Bronchial epithelial cell (primary cell): ENCODE results near the gene NR2F1-AS1. TPM values are rescaled to one million over a fixed set of nuclear protein-coding genes. Genes with fewer than 3 reads are reported as not detected.

ENCODE experiments used
- DNase-seq: peaks from one replicate; pipeline ENCODE4 v3.0.0-alpha.2; 2010; ENCODE audit warnings: low read depth
- FAIRE-seq: peaks from 2 replicates; lab custom pipeline; 2011; peaks lifted over from hg19 to GRCh38; lab: Jason Lieb, UNC
- H3K27me3 ChIP-seq: 2 replicates; pipeline ENCODE4 v1.5.1; 2011; ENCODE audit warnings: low read length; ENCODE audit not compliant: control insufficient read depth, insufficient read depth
- H3K36me3 ChIP-seq: 2 replicates; pipeline ENCODE4 v1.5.1; 2011; ENCODE audit warnings: low read length; ENCODE audit not compliant: control insufficient read depth, insufficient read depth
- H3K4me3 ChIP-seq: 2 replicates; pipeline ENCODE4 v1.5.1; 2011; ENCODE audit warnings: mild to moderate bottlenecking, low read depth, low read length, control low read depth
- total RNA-seq: library from RNA; depleted of rRNA; stranded (reverse); fragments of >200 nt; gene quantifications from 2 replicates; pipeline ENCODE4 v1.2.1, GENCODE V29; 2014
- TF ChIP-seq, protein P1 (sequence below): IDR thresholded peaks from 2 replicates; pipeline ENCODE4 v1.5.1; 2011; ENCODE audit warnings: mild to moderate bottlenecking, moderate library complexity, low read length, control low read depth, inconsistent platforms; ENCODE audit not compliant: insufficient read depth, severe bottlenecking

Gene NR2F1-AS1
- total RNA-seq, 1 donor from 2014 or later: 1.1 TPM

GRCh38 chr5:93596676-93597490, 15.9 kb upstream of the NR2F1-AS1 start:
- TF ChIP-seq, protein P1, sequence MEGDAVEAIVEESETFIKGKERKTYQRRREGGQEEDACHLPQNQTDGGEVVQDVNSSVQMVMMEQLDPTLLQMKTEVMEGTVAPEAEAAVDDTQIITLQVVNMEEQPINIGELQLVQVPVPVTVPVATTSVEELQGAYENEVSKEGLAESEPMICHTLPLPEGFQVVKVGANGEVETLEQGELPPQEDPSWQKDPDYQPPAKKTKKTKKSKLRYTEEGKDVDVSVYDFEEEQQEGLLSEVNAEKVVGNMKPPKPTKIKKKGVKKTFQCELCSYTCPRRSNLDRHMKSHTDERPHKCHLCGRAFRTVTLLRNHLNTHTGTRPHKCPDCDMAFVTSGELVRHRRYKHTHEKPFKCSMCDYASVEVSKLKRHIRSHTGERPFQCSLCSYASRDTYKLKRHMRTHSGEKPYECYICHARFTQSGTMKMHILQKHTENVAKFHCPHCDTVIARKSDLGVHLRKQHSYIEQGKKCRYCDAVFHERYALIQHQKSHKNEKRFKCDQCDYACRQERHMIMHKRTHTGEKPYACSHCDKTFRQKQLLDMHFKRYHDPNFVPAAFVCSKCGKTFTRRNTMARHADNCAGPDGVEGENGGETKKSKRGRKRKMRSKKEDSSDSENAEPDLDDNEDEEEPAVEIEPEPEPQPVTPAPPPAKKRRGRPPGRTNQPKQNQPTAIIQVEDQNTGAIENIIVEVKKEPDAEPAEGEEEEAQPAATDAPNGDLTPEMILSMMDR: no peak
- H3K4me3 ChIP-seq: no peak overlapping the region
- no peak for DNase-seq
- H3K36me3 ChIP-seq: no peaks in the 10 kb centered on the region
- no peak for FAIRE-seq
- H3K27me3 ChIP-seq: peaks cover 22% of the 10 kb centered on the region

- FAIRE-seq (no peak), DNase-seq (no peak)
- TF ChIP-seq, protein P1: no peak
- Histone ChIP-seq H3K27me3 (peaks cover 19% of the 10 kb centered on the region), H3K36me3 (no peaks in the 10 kb centered on the region), H3K4me3 (no peak overlapping the region)
These were observed 15.3 kb upstream of the NR2F1-AS1 start for GRCh38 chr5:93596310-93596675.

- FAIRE-seq (no peak), DNase-seq (no peak)
- Histone ChIP-seq H3K4me3 (no peak overlapping the region), H3K36me3 (no peaks in the 10 kb centered on the region), H3K27me3 (peaks cover 19% of the 10 kb centered on the region)
- TF ChIP-seq, protein P1: no peak
These were observed 14.6 kb upstream of the NR2F1-AS1 start for GRCh38 chr5:93595420-93596147.

- Histone ChIP-seq H3K27me3 (peaks cover 17% of the 10 kb centered on the region), H3K4me3 (no peak overlapping the region), H3K36me3 (no peaks in the 10 kb centered on the region)
- TF ChIP-seq, protein P1: no peak
- no peak for FAIRE-seq
- DNase-seq: no peak
These were observed 13.8 kb upstream of the NR2F1-AS1 start for GRCh38 chr5:93594591-93595419.

DNA sequence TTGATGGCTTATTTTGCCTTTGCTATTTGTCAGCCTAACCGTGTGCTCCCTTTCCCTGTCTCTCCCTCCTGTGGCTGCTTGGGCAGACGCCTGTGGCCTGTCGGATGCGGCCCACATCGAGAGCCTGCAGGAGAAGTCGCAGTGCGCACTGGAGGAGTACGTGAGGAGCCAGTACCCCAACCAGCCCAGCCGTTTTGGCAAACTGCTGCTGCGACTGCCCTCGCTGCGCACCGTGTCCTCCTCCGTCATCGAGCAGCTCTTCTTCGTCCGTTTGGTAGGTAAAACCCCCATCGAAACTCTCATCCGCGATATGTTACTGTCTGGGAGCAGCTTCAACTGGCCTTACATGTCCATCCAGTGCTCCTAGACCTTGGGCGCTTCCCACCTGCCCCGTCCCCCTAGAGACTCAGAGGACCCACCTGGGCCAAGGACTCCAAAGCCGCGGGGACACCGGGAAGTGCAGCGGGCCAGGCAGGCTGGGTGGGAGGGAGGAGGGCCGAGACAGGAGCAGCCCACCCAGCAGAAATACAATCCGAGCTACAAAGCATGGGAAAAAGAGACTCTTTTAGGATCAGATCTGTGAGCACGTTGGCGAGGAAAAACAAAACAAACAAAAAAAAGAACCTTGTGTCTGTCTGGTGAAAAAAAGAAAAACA, 12.6 kb upstream of the NR2F1-AS1 start:
- Histone ChIP-seq H3K36me3 (no peaks in the 10 kb centered on the region), H3K27me3 (peaks cover 11% of the 10 kb centered on the region), H3K4me3 (no peak overlapping the region)
- DNase-seq: no peak
- TF ChIP-seq, protein P1: no peak
- no peak for FAIRE-seq
